Measurements from ENCODE around the gene MUC3A. TPM values are rescaled to one million over a fixed set of nuclear protein-coding genes. Genes with fewer than 3 reads are reported as not detected.
"Not testable (repeated sequence)": the region's sequence is repeated elsewhere in the genome, so short reads cannot be mapped to it uniquely, and the experiment has no call there.

The MUC3A gene
- total and polyA plus RNA-seq, 2 of the 13 experiments (the other 11 are each of a cell fraction or from before 2014, with no cell fraction given): 0.01 TPM; not detected in 1

DNA sequence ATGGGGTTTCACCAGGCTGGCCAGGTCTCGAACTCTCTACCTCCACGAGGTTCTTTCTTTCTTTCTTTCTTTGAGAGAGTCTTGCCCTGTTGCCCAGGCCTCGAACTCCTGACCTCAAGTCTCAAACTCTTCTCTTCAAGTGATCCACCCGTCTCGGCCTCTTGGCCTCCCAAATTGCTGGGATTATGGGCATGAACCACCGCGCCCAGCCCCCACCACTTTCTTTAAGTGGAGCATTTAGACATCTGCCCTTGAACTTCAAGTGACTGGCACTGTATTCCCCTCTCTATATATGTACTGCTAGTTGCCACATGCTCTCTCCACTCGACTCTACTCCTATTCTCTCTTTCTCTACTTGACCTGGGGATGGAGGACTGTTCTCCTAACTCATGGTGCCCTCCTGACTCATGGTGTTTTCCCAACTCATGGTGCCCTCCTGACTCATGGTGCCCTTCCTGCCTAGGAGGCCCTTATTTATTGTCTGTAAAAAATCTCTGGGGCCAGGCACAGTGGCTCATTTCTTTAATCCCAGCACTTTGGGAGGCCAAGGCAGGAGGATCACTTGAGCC lies 34.4 kb upstream of the MUC3A start:
- WGBS (ENCODE audit: low lambda C conversion rate): 69% methylated on average over 8 of the region's 8 CpGs
- DNase-seq (ENCODE audit: low spot score) (no peak), ATAC-seq (no peak), FAIRE-seq (no peak)
- no TSS peak for BruUV-seq (replicated peaks)
- Histone ChIP-seq H3K27ac (ENCODE audit: extremely low read length, insufficient read depth, low read length) (no peak overlapping the region), H3K36me3 (replicated peaks in 1 of 2; ENCODE audit: control insufficient read depth in 1 of 2, insufficient read depth in 2 of 2, low read length in 2 of 2) (no peaks in the 10 kb centered on the region), H3K4me3 (replicated peaks in 1 of 3; ENCODE audit: insufficient read depth in 1 of 3, low read depth in 2 of 3, low read length in 3 of 3) (no peak overlapping the region), H3K9ac (ENCODE audit: insufficient read depth, low read depth, low read length) (no peak overlapping the region), H3K9me3 (ENCODE audit: low read length) (no peaks in the 10 kb centered on the region), H3K79me2 (ENCODE audit: insufficient read depth, low read length) (no peaks in the 10 kb centered on the region), H3K27me3 (ENCODE audit: control insufficient read depth in 1 of 2, insufficient read depth in 2 of 2, low read length in 2 of 2) (no peaks in the 10 kb centered on the region), H4K20me1 (ENCODE audit: insufficient read depth, low read length) (no peaks in the 10 kb centered on the region), H3K4me1 (ENCODE audit: insufficient read depth, low read length) (peaks cover 19% of the 10 kb centered on the region), H2AFZ (ENCODE audit: low read length) (no peak overlapping the region), H3K4me2 (ENCODE audit: low read depth, low read length) (no peak overlapping the region)
- TF ChIP-seq IRF2 (CRISPR knock-in tag; IDR thresholded peaks at IDR 0.05) (no peak), FOSL1 (CRISPR knock-in tag; IDR thresholded peaks at IDR 0.05; ENCODE audit: borderline replicate concordance) (no peak), ZNF205 (CRISPR knock-in tag; IDR thresholded peaks at IDR 0.05) (no peak), THAP11 (CRISPR knock-in tag; IDR thresholded peaks at IDR 0.05) (no peak), ZNF629 (CRISPR knock-in tag; conservative IDR thresholded peaks at IDR 0.05) (no peak)
- TF ChIP-seq, protein P1, sequence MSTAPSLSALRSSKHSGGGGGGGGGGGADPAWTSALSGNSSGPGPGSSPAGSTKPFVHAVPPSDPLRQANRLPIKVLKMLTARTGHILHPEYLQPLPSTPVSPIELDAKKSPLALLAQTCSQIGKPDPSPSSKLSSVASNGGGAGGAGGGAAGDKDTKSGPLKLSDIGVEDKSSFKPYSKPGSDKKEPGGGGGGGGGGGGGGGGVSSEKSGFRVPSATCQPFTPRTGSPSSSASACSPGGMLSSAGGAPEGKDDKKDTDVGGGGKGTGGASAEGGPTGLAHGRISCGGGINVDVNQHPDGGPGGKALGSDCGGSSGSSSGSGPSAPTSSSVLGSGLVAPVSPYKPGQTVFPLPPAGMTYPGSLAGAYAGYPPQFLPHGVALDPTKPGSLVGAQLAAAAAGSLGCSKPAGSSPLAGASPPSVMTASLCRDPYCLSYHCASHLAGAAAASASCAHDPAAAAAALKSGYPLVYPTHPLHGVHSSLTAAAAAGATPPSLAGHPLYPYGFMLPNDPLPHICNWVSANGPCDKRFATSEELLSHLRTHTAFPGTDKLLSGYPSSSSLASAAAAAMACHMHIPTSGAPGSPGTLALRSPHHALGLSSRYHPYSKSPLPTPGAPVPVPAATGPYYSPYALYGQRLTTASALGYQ (CRISPR knock-in tag; IDR thresholded peaks at IDR 0.05): no peak
- TF ChIP-seq, protein P2, sequence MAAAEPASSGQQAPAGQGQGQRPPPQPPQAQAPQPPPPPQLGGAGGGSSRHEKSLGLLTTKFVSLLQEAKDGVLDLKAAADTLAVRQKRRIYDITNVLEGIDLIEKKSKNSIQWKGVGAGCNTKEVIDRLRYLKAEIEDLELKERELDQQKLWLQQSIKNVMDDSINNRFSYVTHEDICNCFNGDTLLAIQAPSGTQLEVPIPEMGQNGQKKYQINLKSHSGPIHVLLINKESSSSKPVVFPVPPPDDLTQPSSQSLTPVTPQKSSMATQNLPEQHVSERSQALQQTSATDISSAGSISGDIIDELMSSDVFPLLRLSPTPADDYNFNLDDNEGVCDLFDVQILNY (CRISPR knock-in tag; conservative IDR thresholded peaks at IDR 0.05): no peak
- in situ Hi-C loops (cut with HindIII; ENCODE audit: extremely low pct_ligation_motif_present, low pct_unique_long_range_greater_than_20kb): no loop called here
- POLR2A ChIA-PET: no interaction called here
- intact Hi-C loops (cut with micrococcal nuclease; ENCODE audit: unreplicated experiment): no loop called here
- CTCF ChIA-PET (ENCODE audit: low intra/inter-chr PET ratio, low total read pairs): no interaction called here

DNA sequence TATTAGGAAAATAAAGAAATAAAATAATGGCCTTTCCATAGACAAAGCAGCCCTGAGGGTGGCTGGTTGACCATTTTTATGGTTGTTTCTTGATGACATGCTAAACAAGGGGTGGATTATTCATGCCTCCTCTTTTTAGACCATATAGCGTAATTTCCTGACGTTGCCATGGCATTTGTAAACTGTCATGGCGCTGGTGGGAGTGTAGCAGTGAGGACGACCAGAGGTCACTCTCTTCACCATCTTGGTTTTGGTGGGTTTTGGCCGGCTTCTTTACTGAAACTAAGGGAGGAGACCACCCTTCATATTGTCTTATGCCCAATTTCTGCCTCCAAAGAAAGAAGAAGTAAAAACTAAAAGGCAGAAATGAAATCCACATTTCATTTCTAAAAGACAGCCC lies 30.0 kb upstream of the MUC3A start:
- POLR2A ChIA-PET; DNase-seq (ENCODE audit: low spot score); H3K4me1 ChIP-seq (ENCODE audit: insufficient read depth, low read length); H3K9me3 ChIP-seq (ENCODE audit: low read length); H3K27me3 ChIP-seq (ENCODE audit: control insufficient read depth in 1 of 2, insufficient read depth in 2 of 2, low read length in 2 of 2); H4K20me1 ChIP-seq (ENCODE audit: insufficient read depth, low read length); H3K4me3 ChIP-seq (replicated peaks in 1 of 3; ENCODE audit: insufficient read depth in 1 of 3, low read depth in 2 of 3, low read length in 3 of 3); H3K4me2 ChIP-seq (ENCODE audit: low read depth, low read length); in situ Hi-C loops (cut with HindIII; ENCODE audit: extremely low pct_ligation_motif_present, low pct_unique_long_range_greater_than_20kb); intact Hi-C loops (cut with micrococcal nuclease; ENCODE audit: unreplicated experiment); H3K79me2 ChIP-seq (ENCODE audit: insufficient read depth, low read length); CTCF ChIA-PET (ENCODE audit: low intra/inter-chr PET ratio, low total read pairs); H3K9ac ChIP-seq (ENCODE audit: insufficient read depth, low read depth, low read length); H2AFZ ChIP-seq (ENCODE audit: low read length); FAIRE-seq; H3K36me3 ChIP-seq (replicated peaks in 1 of 2; ENCODE audit: control insufficient read depth in 1 of 2, insufficient read depth in 2 of 2, low read length in 2 of 2); BruUV-seq (replicated peaks); ATAC-seq; H3K27ac ChIP-seq (ENCODE audit: extremely low read length, insufficient read depth, low read length): not testable (repeated sequence)
- WGBS (ENCODE audit: low lambda C conversion rate): 71% methylated on average over 5 of the region's 5 CpGs

All from HepG2 (cell line).